Lower leg skin (tissue), 3 donors: ENCODE results near the gene EHBP1.

Experiments
- POLR2A ChIP-seq, 2 donors: fragments of 450-650 bp; IDR thresholded peaks; one replicate each; pipeline ENCODE4 v1.6.1; 2016 to 2017; ENCODE audit warnings: antibody characterized with exemption in 2 of 2, mild to moderate bottlenecking in 1 of 2, moderate library complexity in 1 of 2
- TF ChIP-seq, protein P1 (sequence below), 3 donors: fragments of 450-650 bp; IDR thresholded peaks; one replicate each; pipeline ENCODE4 v1.5.1; 2016; ENCODE audit warnings: antibody characterized with exemption in 3 of 3, mild to moderate bottlenecking in 3 of 3, moderate library complexity in 2 of 3

DNA sequence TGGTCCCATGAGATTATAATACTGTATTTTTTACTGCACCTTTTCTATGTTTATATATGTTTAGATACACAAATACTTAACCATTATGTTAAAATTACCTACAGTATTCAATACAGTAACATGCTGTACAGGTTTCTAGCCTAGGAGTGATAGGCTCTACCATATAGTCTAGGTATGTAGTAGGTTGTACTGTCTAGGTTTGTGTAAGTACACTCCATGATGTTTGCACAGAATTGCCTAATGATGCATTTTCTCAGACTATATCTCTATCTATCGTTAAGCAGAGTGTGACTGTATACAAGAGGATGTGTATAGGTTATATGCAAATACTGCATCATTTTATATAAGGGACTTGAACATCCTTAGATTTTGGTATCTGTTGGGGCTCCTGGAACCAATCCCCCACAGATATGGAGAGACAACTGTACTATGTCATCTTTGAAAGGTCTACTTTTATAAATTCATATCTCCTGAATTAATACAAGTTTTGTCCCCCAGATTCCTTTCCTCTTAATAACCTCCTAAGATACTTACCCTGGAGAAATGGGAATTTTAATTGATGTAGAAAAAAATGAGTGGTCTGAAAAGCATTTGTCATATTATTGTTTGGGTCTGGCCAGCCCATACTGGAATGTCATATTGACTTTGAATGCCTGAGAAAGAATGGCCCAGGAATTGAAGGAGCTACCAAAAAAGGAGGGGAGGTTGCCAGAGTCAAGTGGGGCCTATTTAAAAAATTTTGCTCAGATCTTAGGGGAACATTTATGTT is 36.6 kb downstream of the EHBP1 start:
- no peak for TF ChIP-seq POLR2A (IDR thresholded peaks at IDR 0.05)
- TF ChIP-seq, protein P1, sequence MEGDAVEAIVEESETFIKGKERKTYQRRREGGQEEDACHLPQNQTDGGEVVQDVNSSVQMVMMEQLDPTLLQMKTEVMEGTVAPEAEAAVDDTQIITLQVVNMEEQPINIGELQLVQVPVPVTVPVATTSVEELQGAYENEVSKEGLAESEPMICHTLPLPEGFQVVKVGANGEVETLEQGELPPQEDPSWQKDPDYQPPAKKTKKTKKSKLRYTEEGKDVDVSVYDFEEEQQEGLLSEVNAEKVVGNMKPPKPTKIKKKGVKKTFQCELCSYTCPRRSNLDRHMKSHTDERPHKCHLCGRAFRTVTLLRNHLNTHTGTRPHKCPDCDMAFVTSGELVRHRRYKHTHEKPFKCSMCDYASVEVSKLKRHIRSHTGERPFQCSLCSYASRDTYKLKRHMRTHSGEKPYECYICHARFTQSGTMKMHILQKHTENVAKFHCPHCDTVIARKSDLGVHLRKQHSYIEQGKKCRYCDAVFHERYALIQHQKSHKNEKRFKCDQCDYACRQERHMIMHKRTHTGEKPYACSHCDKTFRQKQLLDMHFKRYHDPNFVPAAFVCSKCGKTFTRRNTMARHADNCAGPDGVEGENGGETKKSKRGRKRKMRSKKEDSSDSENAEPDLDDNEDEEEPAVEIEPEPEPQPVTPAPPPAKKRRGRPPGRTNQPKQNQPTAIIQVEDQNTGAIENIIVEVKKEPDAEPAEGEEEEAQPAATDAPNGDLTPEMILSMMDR (IDR thresholded peaks at IDR 0.05), result no peak
